ENCODE results near the gene DOC2A. TPM values are rescaled to one million over a fixed set of nuclear protein-coding genes. Genes with fewer than 3 reads are reported as not detected.

The DOC2A gene
- total RNA-seq, 1 donor from 2014 or later, result 0.38 TPM

GRCh38 chr16:30006659-30007377, 4.0 kb downstream of the DOC2A start:
- intact Hi-C loops (cut with DNase I), result no loop called here
- no peak for DNase-seq (ENCODE audit: low spot score)

- DNase-seq (ENCODE audit: low spot score), result no peak
- intact Hi-C loops (cut with DNase I), result no loop called here
Measured at GRCh38 chr16:30006095-30006473, 4.7 kb downstream of the DOC2A start.

GRCh38 chr16:30005341-30006094, 5.3 kb downstream of the DOC2A start:
- intact Hi-C loops (cut with DNase I), result no loop called here
- no peak for DNase-seq (ENCODE audit: low spot score)

GRCh38 chr16:30004811-30005242, 6.0 kb downstream of the DOC2A start:
- intact Hi-C loops (cut with DNase I), result no loop called here
- no peak for DNase-seq (ENCODE audit: low spot score)

GRCh38 chr16:30004424-30004776, 6.4 kb downstream of the DOC2A start:
- intact Hi-C loops (cut with DNase I), result no loop called here
- DNase-seq (ENCODE audit: low spot score), result no peak

- DNase-seq (ENCODE audit: low spot score), result no peak
- intact Hi-C loops (cut with DNase I), result no loop called here
Measured at GRCh38 chr16:30003670-30004423, 7.0 kb downstream of the DOC2A start.

GRCh38 chr16:30002614-30003346, 8.0 kb downstream of the DOC2A start:
- no peak for DNase-seq (ENCODE audit: low spot score)
- intact Hi-C loops (cut with DNase I), result no loop called here

- intact Hi-C loops (cut with DNase I), result no loop called here
- DNase-seq (ENCODE audit: low spot score), result no peak
Measured at GRCh38 chr16:30000735-30001631, 9.8 kb downstream of the DOC2A start.

GRCh38 chr16:29999605-30000004, 11.2 kb downstream of the DOC2A start:
- intact Hi-C loops (cut with DNase I), result loop anchor here (5.0 kb wide), 1 partner anchor 72 kb away; the partner anchor contains the start of gene KCTD13
- no peak for DNase-seq (ENCODE audit: low spot score)

GRCh38 chr16:29996766-29997250, 14.0 kb downstream of the DOC2A start:
- intact Hi-C loops (cut with DNase I), result loop anchor here (2.0 to 5.0 kb wide), 2 partner anchors 70 to 134 kb away; partner anchors contain the start of genes CDIPT and KCTD13
- no peak for DNase-seq (ENCODE audit: low spot score)

GRCh38 chr16:29995911-29996765, 14.7 kb downstream of the DOC2A start, which contains the start of gene INO80E:
INO80E (plus strand) TSS chr16:29996241; CDS start chr16:29996311, 70 bp downstream.
- intact Hi-C loops (cut with DNase I), result loop anchor here (1.0 to 5.0 kb wide), 3 partner anchors 23 to 133 kb away; partner anchors contain the start of genes CDIPT, KCTD13 and TAOK2
- DNase-seq (ENCODE audit: low spot score), result peak; percentile 100

- intact Hi-C loops (cut with DNase I), result loop anchor here (1.0 to 5.0 kb wide), 2 partner anchors 22 to 68 kb away; partner anchors contain the start of genes KCTD13 and TAOK2
- DNase-seq (ENCODE audit: low spot score), result peak; percentile 94
Measured at GRCh38 chr16:29995324-29995910, 15.4 kb downstream of the DOC2A start, which contains the start of gene HIRIP3. HIRIP3 (minus strand) TSS chr16:29995617; CDS start chr16:29995605, 12 bp downstream.

GRCh38 chr16:29994600-29995323, 16.1 kb downstream of the DOC2A start:
- DNase-seq (ENCODE audit: low spot score), result no peak
- intact Hi-C loops (cut with DNase I), result loop anchor here (1.0 to 5.0 kb wide), 2 partner anchors 21 to 67 kb away; partner anchors contain the start of genes KCTD13 and TAOK2

- intact Hi-C loops (cut with DNase I), result no loop called here
- DNase-seq (ENCODE audit: low spot score), result no peak
Measured at GRCh38 chr16:29993903-29994599, 16.8 kb downstream of the DOC2A start.

- intact Hi-C loops (cut with DNase I), result no loop called here
- no peak for DNase-seq (ENCODE audit: low spot score)
Measured at GRCh38 chr16:29993191-29993902, 17.5 kb downstream of the DOC2A start.
